ENCODE results near the gene PKD1. TPM values are rescaled to one million over a fixed set of nuclear protein-coding genes. Genes with fewer than 3 reads are reported as not detected.
A peak's percentile ranks its signal among the peaks of the same experiment; 100 is the strongest.

Gene PKD1
- total and polyA plus RNA-seq, 2 experiments from 2014 or later: 35.9 to 60.6 TPM

GRCh38 chr16:2090777-2091546, 44.7 kb downstream of the PKD1 start:
- Histone ChIP-seq H3K36me3 (replicated peaks; ENCODE audit: insufficient read depth, low read depth) (no peaks in the 10 kb centered on the region), H3K4me3 (no peak overlapping the region), H3K27ac (peak overlapping the region; percentile 66), H3K4me2 (peak overlapping the region; percentile 81), H3K27me3 (no peaks in the 10 kb centered on the region), H3K79me2 (no peaks in the 10 kb centered on the region), H3K4me1 (ENCODE audit: insufficient read depth) (peaks cover 9% of the 10 kb centered on the region), H2AFZ (no peak overlapping the region), H3K9me2 (replicated peaks; ENCODE audit: insufficient read depth) (no peaks in the 10 kb centered on the region), H4K20me1 (ENCODE audit: insufficient read depth, poor library complexity, severe bottlenecking) (peaks cover 7% of the 10 kb centered on the region), H3K9me3 (ENCODE audit: low read depth) (no peaks in the 10 kb centered on the region)
- TF ChIP-seq EZH2 (IDR thresholded peaks at IDR 0.05; ENCODE audit: borderline replicate concordance) (no peak), EZH2phosphoT487 (IDR thresholded peaks at IDR 0.05; ENCODE audit: low read depth, severe bottlenecking, unreplicated experiment) (no peak)
- TF ChIP-seq, protein P1, sequence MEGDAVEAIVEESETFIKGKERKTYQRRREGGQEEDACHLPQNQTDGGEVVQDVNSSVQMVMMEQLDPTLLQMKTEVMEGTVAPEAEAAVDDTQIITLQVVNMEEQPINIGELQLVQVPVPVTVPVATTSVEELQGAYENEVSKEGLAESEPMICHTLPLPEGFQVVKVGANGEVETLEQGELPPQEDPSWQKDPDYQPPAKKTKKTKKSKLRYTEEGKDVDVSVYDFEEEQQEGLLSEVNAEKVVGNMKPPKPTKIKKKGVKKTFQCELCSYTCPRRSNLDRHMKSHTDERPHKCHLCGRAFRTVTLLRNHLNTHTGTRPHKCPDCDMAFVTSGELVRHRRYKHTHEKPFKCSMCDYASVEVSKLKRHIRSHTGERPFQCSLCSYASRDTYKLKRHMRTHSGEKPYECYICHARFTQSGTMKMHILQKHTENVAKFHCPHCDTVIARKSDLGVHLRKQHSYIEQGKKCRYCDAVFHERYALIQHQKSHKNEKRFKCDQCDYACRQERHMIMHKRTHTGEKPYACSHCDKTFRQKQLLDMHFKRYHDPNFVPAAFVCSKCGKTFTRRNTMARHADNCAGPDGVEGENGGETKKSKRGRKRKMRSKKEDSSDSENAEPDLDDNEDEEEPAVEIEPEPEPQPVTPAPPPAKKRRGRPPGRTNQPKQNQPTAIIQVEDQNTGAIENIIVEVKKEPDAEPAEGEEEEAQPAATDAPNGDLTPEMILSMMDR (IDR thresholded peaks at IDR 0.05; ENCODE audit: poor library complexity): peak; percentile 41
- WGBS (ENCODE audit: low lambda C conversion rate, missing lambda C conversion rate): 28% methylated on average over 40 of the region's 101 CpGs
- peak; percentile 95 for DNase-seq (ENCODE audit: low spot score)

DNA sequence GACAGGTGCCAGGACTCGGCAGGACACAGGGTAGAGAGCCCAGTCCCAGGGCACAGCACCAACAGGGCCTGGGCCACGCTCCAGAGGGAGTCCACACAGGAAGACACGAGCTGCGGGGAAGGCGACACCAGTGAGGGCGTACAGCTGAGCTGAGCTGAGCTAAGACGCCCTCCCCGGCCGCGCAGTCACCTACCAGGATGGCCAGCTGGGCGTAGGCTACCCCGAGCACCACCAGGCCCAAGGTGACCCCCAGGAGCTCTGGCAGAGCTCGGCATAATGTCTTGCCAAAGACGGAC, 45.3 kb downstream of the PKD1 start:
- 92% methylated on average over 14 of the region's 14 CpGs for whole genome bisulfite sequencing (ENCODE audit: low lambda C conversion rate, missing lambda C conversion rate)
- Histone ChIP-seq H3K36me3 (replicated peaks; ENCODE audit: insufficient read depth, low read depth) (no peaks in the 10 kb centered on the region), H3K4me3 (no peak overlapping the region), H3K27me3 (no peaks in the 10 kb centered on the region), H3K9me3 (ENCODE audit: low read depth) (no peaks in the 10 kb centered on the region), H2AFZ (no peak overlapping the region), H3K4me2 (peak overlapping the region; percentile 79), H3K4me1 (ENCODE audit: insufficient read depth) (peaks cover 9% of the 10 kb centered on the region), H3K79me2 (no peaks in the 10 kb centered on the region), H3K27ac (peak overlapping the region; percentile 66), H3K9me2 (replicated peaks; ENCODE audit: insufficient read depth) (no peaks in the 10 kb centered on the region), H4K20me1 (ENCODE audit: insufficient read depth, poor library complexity, severe bottlenecking) (peaks cover 7% of the 10 kb centered on the region)
- DNase-seq (ENCODE audit: low spot score): no peak
- no peak for TF ChIP-seq EZH2phosphoT487 (IDR thresholded peaks at IDR 0.05; ENCODE audit: low read depth, severe bottlenecking, unreplicated experiment)
- TF ChIP-seq, protein P1 (IDR thresholded peaks at IDR 0.05; ENCODE audit: poor library complexity): no peak
- no peak for TF ChIP-seq EZH2 (IDR thresholded peaks at IDR 0.05; ENCODE audit: borderline replicate concordance)

- Histone ChIP-seq H3K27me3 (no peaks in the 10 kb centered on the region), H3K4me2 (peak overlapping the region; percentile 79), H3K36me3 (replicated peaks; ENCODE audit: insufficient read depth, low read depth) (no peaks in the 10 kb centered on the region), H3K79me2 (no peaks in the 10 kb centered on the region), H3K4me3 (no peak overlapping the region), H3K9me3 (ENCODE audit: low read depth) (no peaks in the 10 kb centered on the region), H3K9me2 (replicated peaks; ENCODE audit: insufficient read depth) (no peaks in the 10 kb centered on the region), H2AFZ (no peak overlapping the region), H3K27ac (peak overlapping the region; percentile 66), H4K20me1 (ENCODE audit: insufficient read depth, poor library complexity, severe bottlenecking) (peaks cover 7% of the 10 kb centered on the region), H3K4me1 (ENCODE audit: insufficient read depth) (peaks cover 9% of the 10 kb centered on the region)
- WGBS (ENCODE audit: low lambda C conversion rate, missing lambda C conversion rate): 98% methylated on average over 41 of the region's 44 CpGs
- TF ChIP-seq, protein P1 (IDR thresholded peaks at IDR 0.05; ENCODE audit: poor library complexity): no peak
- TF ChIP-seq EZH2phosphoT487 (IDR thresholded peaks at IDR 0.05; ENCODE audit: low read depth, severe bottlenecking, unreplicated experiment) (no peak), EZH2 (IDR thresholded peaks at IDR 0.05; ENCODE audit: borderline replicate concordance) (no peak)
- peak; percentile 7 for DNase-seq (ENCODE audit: low spot score)
Measured at GRCh38 chr16:2089706-2090480, 45.8 kb downstream of the PKD1 start.
